Measurements from ENCODE around the gene SYT6. TPM values are rescaled to one million over a fixed set of nuclear protein-coding genes. Genes with fewer than 3 reads are reported as not detected.
"Not testable (repeated sequence)": the region's sequence is repeated elsewhere in the genome, so short reads cannot be mapped to it uniquely, and the experiment has no call there.

The SYT6 gene
- total RNA-seq, 1 donor = not detected

DNA sequence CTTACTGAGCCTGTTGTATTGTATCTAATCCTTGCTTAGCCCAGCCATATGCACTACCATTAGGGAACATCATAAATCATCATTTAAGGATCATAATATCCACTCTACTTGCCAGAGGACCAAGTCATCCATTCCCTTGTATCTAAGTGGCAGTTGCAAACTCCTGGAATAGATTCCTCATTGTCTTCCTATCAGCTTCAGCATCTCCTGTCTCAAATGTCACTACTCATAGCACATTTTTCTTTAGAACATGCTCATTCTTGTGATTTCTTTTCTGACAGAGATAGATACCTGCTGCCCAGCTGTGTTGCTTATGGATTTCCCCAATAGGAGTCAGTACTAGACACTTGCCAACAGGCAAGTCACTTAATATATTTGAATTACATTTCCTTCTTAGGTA is 90.1 kb downstream of the SYT6 start:
- no peak for DNase-seq (ENCODE audit: low read depth)
- H3K4me3 ChIP-seq (ENCODE audit: low read depth, low read length) = no peak overlapping the region
- TF ChIP-seq, protein P1, sequence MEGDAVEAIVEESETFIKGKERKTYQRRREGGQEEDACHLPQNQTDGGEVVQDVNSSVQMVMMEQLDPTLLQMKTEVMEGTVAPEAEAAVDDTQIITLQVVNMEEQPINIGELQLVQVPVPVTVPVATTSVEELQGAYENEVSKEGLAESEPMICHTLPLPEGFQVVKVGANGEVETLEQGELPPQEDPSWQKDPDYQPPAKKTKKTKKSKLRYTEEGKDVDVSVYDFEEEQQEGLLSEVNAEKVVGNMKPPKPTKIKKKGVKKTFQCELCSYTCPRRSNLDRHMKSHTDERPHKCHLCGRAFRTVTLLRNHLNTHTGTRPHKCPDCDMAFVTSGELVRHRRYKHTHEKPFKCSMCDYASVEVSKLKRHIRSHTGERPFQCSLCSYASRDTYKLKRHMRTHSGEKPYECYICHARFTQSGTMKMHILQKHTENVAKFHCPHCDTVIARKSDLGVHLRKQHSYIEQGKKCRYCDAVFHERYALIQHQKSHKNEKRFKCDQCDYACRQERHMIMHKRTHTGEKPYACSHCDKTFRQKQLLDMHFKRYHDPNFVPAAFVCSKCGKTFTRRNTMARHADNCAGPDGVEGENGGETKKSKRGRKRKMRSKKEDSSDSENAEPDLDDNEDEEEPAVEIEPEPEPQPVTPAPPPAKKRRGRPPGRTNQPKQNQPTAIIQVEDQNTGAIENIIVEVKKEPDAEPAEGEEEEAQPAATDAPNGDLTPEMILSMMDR (IDR thresholded peaks at IDR 0.05; ENCODE audit: insufficient read depth, low read length) = no peak

DNA sequence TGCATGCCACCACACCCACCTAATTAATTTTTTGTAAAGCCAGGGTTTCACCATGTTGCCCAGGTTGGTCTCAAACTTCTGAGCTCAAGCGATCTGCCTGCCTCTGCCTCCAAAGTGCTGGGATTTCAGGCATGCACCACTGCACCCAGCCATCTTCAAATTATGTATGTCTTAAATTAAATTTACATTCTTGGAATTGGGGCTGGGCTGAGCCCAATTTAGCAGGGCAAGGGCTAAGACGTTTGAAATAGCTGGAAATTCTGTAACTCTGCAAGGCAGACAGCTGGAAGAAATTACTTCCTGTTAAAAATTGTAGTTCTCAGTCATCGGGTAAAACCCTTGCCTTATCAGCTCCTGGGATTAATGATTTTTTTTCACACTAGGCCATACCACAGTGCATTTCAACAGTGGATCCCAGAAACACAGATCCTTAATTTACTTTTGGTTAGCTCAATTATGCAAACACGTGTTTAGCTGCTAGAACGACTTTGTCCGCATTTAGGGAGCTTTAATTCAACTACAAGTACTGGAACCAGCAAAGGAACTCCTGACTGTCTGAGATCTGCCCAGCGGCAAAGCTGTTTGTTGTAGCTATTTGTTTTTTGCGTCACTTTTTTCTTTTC is 91.1 kb downstream of the SYT6 start:
- TF ChIP-seq, protein P1 (IDR thresholded peaks at IDR 0.05; ENCODE audit: insufficient read depth, low read length) = no peak
- H3K4me3 ChIP-seq (ENCODE audit: low read depth, low read length) = no peak overlapping the region
- DNase-seq (ENCODE audit: low read depth) = no peak

DNA sequence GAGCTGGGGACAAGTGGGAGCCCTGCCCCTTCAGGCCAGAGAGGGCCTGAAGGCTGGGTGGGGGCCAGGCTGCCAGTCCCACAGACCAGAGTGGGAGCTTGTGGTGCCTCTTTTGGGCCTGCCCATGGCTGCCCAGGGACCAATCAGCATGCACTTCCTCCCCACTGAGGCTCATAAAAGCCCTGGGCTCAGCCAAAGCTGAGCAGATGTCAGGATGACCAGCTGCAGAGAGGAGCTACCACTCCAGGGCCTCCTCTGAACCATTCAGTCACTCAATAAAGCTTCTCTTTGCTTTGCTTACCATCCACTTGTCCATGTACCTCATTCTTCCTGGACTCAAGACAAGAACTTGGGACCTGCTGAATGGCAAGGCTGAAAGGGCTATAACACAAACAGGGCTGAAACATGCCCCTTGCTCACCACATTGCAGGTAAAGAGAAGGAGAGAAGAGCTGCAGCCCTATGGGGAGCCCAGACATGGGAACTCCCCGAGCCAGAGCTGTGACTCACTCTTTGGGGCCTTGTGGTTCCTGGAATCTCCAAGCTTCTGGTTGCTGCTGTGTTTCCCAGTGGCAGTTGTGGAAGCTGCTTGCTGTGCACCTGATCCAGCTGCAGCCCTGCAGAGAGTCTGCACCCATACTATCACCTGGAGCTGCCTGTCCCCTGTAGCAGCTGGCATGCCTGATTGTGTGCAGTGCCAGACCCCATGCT is 92.4 kb downstream of the SYT6 start:
- TF ChIP-seq, protein P1 (IDR thresholded peaks at IDR 0.05; ENCODE audit: insufficient read depth, low read length) = no peak
- DNase-seq (ENCODE audit: low read depth) = no peak
- no peak overlapping the region for H3K4me3 ChIP-seq (ENCODE audit: low read depth, low read length)

DNA sequence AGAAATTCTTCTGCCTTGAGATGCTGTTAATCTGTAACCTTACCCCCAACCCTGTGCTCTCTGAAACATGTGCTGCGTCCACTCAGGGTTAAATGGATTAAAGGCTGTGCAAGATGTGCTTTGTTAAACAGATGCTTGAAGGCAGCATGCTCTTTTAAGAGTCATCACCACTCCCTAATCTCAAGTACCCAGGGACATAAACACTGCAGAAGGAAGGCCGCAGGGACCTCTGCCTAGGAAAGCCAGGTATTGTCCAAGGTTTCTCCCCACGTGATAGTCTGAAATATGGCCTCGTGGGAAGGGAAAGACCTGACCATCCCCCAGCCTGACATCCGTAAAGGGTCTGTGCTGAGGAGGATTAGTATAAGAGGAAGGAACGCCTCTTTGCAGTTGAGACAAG is 95.4 kb downstream of the SYT6 start:
- not testable (repeated sequence) for H3K4me3 ChIP-seq (ENCODE audit: low read depth, low read length); DNase-seq (ENCODE audit: low read depth)

DNA sequence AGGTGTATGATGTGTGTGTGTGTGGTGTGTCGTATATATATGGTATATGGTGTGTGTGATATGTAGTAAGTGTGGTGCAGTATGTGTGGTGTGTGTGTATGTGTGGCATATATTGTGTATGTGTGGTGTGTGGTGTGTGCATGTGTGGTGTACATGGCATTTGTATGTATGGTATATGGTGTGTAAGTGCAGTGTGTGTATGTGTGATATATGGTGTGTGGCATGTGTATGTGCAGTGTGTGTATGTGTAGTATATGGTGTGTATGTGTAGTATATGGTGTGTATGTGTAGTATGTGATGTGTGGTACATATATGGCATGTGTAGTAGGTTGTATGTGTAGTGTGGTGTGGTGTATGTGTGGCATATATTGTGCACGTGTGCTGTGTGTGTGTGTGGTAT is 99.5 kb downstream of the SYT6 start:
- TF ChIP-seq, protein P1 (IDR thresholded peaks at IDR 0.05; ENCODE audit: insufficient read depth, low read length) = no peak
- DNase-seq (ENCODE audit: low read depth) = no peak
- H3K4me3 ChIP-seq (ENCODE audit: low read depth, low read length) = no peak overlapping the region

DNA sequence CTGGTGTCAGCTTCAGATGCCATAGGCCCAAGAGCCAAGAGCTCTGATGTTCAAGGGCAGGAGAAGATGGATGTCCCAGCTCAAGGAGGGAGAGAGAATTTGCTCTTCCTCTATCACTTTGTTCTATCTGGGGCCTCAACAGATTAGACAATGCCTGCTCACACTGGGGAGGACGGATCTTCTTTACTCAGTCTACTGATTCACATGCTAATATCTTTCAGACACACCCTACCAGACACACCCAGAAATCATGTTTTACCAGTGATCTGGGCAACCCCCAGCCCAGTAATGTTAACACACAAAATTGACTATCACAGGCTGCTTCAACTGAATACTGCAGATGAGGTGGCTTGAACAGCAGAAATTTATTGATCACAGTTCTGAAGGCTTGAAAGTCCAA is 105.4 kb downstream of the SYT6 start:
- TF ChIP-seq, protein P1 (IDR thresholded peaks at IDR 0.05; ENCODE audit: insufficient read depth, low read length) = no peak
- DNase-seq (ENCODE audit: low read depth) = no peak
- no peak overlapping the region for H3K4me3 ChIP-seq (ENCODE audit: low read depth, low read length)

DNA sequence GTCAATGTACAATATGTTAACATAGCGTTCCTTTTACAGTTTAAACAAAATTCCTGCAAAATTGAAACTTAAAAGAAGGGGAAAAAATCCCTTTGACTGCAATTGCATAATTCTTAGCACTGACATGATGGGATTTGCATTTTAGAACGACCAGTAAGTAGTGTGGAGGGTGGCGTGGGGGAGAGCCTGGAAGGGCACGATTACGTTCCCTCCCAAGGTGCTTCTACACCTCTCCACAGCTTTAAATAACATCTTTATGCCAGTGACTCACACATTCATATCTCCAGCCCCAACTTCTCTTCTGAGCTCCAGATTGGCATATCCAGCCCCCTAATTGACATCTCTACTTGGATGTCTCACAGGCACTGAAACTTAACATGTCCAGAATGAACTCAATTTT is 110.1 kb downstream of the SYT6 start:
- no peak for DNase-seq (ENCODE audit: low read depth)
- no peak overlapping the region for H3K4me3 ChIP-seq (ENCODE audit: low read depth, low read length)
- TF ChIP-seq, protein P1 (IDR thresholded peaks at IDR 0.05; ENCODE audit: insufficient read depth, low read length) = no peak
